GM23338 (cell line): ENCODE measurements around the gene MAN1C1.

ENCODE experiments used
- EZH2 ChIP-seq: fragments of 200-600 bp; sonication (generic); IDR thresholded peaks from one replicate; pipeline ENCODE4 v1.8.0; 2017; ENCODE audit warnings: antibody characterized with exemption, mild to moderate bottlenecking, low read depth; ENCODE audit not compliant: unreplicated experiment
- POLR2AphosphoS5 ChIP-seq: IDR thresholded peaks from 2 replicates; pipeline ENCODE4 v1.6.1; 2016; ENCODE audit warnings: antibody characterized with exemption, low read depth
- TF ChIP-seq, protein P1 (sequence below), 2 experiments: fragments of 200-600 bp in 1 of 2; sonication (generic) in 1 of 2; conservative IDR thresholded peaks; 2 replicates each; pipeline versions ENCODE4 v1.5.1 to v1.6.1; 2016 to 2017; ENCODE audit warnings: antibody characterized with exemption in 2 of 2, low read depth in 2 of 2, mild to moderate bottlenecking in 2 of 2, moderate library complexity in 1 of 2
- TF ChIP-seq, protein P2 (sequence below): IDR thresholded peaks from one replicate; pipeline ENCODE4 v1.6.1; 2018; ENCODE audit warnings: antibody characterized with exemption; ENCODE audit not compliant: unreplicated experiment

DNA sequence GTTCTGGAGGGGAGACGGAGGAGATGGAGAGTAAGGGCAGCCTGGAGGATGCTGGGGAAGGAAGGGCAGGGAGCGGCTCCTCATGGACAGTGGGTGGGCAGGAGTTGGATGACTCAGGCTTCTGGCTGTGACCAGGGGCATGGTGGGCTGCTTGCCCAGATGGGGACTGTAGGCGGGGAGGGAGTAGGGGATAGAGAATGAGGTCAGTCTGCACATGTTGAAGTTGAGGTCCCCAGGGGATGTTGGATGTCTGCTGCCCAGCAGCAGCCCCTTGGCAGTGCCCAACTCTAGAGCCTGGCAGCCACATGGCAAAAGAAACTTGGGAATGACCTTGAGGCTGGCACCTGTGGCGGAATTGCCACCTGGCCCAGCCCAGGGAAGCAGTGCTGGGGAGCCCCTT lies 189.8 kb downstream of the MAN1C1 start:
- TF ChIP-seq, protein P1, sequence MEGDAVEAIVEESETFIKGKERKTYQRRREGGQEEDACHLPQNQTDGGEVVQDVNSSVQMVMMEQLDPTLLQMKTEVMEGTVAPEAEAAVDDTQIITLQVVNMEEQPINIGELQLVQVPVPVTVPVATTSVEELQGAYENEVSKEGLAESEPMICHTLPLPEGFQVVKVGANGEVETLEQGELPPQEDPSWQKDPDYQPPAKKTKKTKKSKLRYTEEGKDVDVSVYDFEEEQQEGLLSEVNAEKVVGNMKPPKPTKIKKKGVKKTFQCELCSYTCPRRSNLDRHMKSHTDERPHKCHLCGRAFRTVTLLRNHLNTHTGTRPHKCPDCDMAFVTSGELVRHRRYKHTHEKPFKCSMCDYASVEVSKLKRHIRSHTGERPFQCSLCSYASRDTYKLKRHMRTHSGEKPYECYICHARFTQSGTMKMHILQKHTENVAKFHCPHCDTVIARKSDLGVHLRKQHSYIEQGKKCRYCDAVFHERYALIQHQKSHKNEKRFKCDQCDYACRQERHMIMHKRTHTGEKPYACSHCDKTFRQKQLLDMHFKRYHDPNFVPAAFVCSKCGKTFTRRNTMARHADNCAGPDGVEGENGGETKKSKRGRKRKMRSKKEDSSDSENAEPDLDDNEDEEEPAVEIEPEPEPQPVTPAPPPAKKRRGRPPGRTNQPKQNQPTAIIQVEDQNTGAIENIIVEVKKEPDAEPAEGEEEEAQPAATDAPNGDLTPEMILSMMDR (conservative IDR thresholded peaks at IDR 0.05; ENCODE audit: low read depth in 2 of 2): no peak
- TF ChIP-seq EZH2 (no peak), POLR2AphosphoS5 (no peak)
- TF ChIP-seq, protein P2, sequence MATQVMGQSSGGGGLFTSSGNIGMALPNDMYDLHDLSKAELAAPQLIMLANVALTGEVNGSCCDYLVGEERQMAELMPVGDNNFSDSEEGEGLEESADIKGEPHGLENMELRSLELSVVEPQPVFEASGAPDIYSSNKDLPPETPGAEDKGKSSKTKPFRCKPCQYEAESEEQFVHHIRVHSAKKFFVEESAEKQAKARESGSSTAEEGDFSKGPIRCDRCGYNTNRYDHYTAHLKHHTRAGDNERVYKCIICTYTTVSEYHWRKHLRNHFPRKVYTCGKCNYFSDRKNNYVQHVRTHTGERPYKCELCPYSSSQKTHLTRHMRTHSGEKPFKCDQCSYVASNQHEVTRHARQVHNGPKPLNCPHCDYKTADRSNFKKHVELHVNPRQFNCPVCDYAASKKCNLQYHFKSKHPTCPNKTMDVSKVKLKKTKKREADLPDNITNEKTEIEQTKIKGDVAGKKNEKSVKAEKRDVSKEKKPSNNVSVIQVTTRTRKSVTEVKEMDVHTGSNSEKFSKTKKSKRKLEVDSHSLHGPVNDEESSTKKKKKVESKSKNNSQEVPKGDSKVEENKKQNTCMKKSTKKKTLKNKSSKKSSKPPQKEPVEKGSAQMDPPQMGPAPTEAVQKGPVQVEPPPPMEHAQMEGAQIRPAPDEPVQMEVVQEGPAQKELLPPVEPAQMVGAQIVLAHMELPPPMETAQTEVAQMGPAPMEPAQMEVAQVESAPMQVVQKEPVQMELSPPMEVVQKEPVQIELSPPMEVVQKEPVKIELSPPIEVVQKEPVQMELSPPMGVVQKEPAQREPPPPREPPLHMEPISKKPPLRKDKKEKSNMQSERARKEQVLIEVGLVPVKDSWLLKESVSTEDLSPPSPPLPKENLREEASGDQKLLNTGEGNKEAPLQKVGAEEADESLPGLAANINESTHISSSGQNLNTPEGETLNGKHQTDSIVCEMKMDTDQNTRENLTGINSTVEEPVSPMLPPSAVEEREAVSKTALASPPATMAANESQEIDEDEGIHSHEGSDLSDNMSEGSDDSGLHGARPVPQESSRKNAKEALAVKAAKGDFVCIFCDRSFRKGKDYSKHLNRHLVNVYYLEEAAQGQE: no peak
